AG04449 (cell line): ENCODE results near the gene DCAF6.

Source experiments
- CTCF ChIA-PET: fragments of 350-600 bp; formaldehyde crosslinking; extraction: SDS; loops from one replicate; lab custom pipeline; 2021; ENCODE audit warnings: antibody characterized with exemption; lab: Yijun Ruan, JAX
- POLR2A ChIA-PET: fragments of 400-600, 350-600 bp; formaldehyde crosslinking; extraction: SDS; loops from one replicate; lab custom pipeline; 2020; ENCODE audit warnings: antibody characterized with exemption, inconsistent platforms; lab: Yijun Ruan, JAX
- DNase-seq: peaks from one replicate; pipeline ENCODE4 v3.0.0-alpha.2; 2010; ENCODE audit warnings: low read depth, low spot score
- H3K4me3 ChIP-seq: 2 replicates; pipeline ENCODE4 v1.5.1; 2011; ENCODE audit warnings: low read depth, mild to moderate bottlenecking, control low read depth, low read length
- CTCF ChIP-seq: IDR thresholded peaks from one replicate; pipeline ENCODE4 v1.5.1; 2011; ENCODE audit warnings: mild to moderate bottlenecking, moderate library complexity, low read length, control low read depth, inconsistent platforms; ENCODE audit not compliant: insufficient read depth; ENCODE audit errors: missing control alignments

Gene DCAF6

DNA sequence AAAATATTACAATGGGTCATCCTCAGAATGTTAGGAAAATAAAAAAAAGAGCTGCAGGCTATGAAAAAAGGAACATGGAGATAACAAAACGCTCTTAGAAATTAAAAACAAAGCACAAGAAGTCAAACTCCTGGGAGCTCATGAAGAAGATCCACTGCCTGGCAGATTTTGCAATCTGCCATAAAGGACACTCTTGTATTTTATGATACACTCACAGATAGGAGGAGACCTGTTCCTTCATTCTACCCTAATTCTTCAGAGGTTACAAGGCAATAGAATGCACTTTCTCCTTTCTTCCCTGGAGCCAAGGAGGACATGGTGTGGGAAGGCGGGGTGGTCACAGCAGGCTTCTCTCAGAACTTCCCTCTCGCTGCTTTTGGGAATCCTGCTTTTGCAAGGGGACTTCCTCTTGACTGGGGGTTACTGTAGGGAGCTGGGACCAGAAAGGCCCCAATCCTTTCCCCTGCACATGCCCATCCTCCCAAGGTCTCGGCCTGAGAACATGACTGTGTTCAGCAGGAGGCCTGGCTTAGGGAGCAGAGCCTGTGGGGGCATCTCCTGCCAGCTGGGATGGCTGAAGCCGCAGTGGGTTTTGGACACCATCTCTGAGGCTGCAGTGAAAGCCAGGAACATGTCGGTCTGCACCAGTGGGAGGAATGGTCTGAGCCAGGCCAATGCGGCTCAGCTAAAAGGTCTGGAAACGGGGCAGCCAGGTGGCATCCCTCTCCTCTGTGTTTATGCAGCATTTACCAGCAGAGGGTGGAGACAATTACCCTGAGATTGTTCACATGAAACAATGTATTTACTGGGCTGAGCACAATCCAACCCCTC lies 155.5 kb downstream of the DCAF6 start:
- ChIA-PET CTCF (interaction anchor here (0.7 to 18.3 kb wide), 9 partner anchors 8 to 377 kb away, joined by 3 to 237 read pairs (median 4); no protein-coding TSS in a partner anchor), POLR2A (interaction anchor here (0.6 to 1.1 kb wide), 2 partner anchors 10 to 667 kb away, joined by 3 read pairs; no protein-coding TSS in a partner anchor)
- TF ChIP-seq CTCF, result no peak
- no peak for DNase-seq
- no peak overlapping the region for H3K4me3 ChIP-seq

- POLR2A ChIA-PET, result no interaction called here
Measured at GRCh38 chr1:168092566-168093355, 156.3 kb downstream of the DCAF6 start.

GRCh38 chr1:168093616-168094015 lies 157.1 kb downstream of the DCAF6 start:
- no peak for TF ChIP-seq CTCF
- ChIA-PET POLR2A (no interaction called here), CTCF (interaction anchor here (0.9 to 18.3 kb wide), 6 partner anchors 8 to 228 kb away, joined by 3 to 237 read pairs (median 4); no protein-coding TSS in a partner anchor)
- no peak overlapping the region for H3K4me3 ChIP-seq
- no peak for DNase-seq

More at GRCh38 chr1:168092566-168093355, 156.3 kb downstream of the DCAF6 start:
- DNase-seq, result no peak
- H3K4me3 ChIP-seq, result no peak overlapping the region
- CTCF ChIA-PET, result interaction anchor here (0.7 to 18.3 kb wide), 9 partner anchors 9 to 377 kb away, joined by 3 to 237 read pairs (median 4); no protein-coding TSS in a partner anchor
- TF ChIP-seq CTCF, result peak; percentile 37

DNA sequence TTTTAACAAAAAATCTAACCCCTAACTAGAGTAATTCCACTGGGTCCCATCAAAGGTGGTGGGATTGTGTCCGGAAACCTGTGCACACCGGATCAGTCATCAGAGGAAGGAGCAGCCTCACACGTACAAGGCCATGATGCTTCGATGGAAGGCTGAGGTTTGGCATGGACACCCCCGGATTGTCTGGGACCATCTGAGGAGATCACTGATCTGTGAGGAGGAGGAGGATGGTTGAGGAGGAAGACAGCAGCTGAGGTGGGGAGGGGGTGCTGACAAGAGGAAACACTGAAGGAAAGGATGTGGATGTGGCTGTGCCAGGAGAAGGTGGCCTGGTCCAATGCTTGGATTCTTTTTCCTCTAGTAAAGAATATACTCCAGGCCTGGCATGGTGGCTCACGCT lies 159.0 kb downstream of the DCAF6 start:
- no peak for TF ChIP-seq CTCF
- POLR2A ChIA-PET, result no interaction called here
- DNase-seq, result no peak
- CTCF ChIA-PET, result interaction anchor here (1.2 to 18.3 kb wide), 2 partner anchors 11 to 46 kb away, joined by 3 to 237 read pairs; no protein-coding TSS in a partner anchor
- H3K4me3 ChIP-seq, result no peak overlapping the region

GRCh38 chr1:168096296-168097165 lies 160.0 kb downstream of the DCAF6 start:
- no peak overlapping the region for H3K4me3 ChIP-seq
- POLR2A ChIA-PET, result no interaction called here
- no peak for TF ChIP-seq CTCF
- DNase-seq, result no peak
- CTCF ChIA-PET, result interaction anchor here (1.2 to 18.3 kb wide), 2 partner anchors 12 to 45 kb away, joined by 3 to 237 read pairs; no protein-coding TSS in a partner anchor
